Left lobe of liver (tissue), 2 donors: ENCODE results near the gene MAPK8IP2. TPM values are rescaled to one million over a fixed set of nuclear protein-coding genes. Genes with fewer than 3 reads are reported as not detected.

Source experiments
- ATAC-seq: fragments of 200-7000 bp; cut with Tn5 transposase; one replicate; pipeline ENCODE4 v1.9.1; 2020; ENCODE audit warnings: mild to moderate bottlenecking, moderate library complexity
- DNase-seq: peaks from one replicate; pipeline ENCODE4 v3.0.0-alpha.2; 2020; ENCODE audit warnings: low spot score
- total RNA-seq: library from RNA; stranded (reverse); gene quantifications from one replicate; pipeline ENCODE4 v1.2.1, GENCODE V29; 2021
- donor health status: DM: no; HTN: no; CAD: no; lungs with moderate emphysema.
- donor health status: DM: no; HTN: yes; CAD: no.

Gene MAPK8IP2
- total RNA-seq, 1 donor from 2014 or later: 0.53 TPM

DNA sequence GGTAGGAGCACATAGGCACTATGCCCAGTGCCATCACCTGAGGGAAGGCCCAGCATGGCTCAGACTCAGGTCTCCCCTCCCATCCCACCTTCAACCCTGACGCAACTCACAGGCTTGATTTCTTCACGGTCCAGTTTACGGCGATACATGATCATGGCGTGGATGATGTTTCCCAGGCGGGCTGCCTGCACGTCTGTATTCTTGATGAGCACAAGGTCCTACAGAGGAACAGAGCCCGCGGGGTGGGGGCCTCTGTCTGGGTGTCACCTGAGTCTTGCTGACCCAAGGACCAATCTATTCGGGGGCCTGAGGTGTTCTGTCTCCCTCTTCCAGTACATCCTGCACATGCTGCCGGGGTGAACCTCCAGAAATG is 26.2 kb upstream of the MAPK8IP2 start:
- ATAC-seq (no peak), DNase-seq (no peak)

DNA sequence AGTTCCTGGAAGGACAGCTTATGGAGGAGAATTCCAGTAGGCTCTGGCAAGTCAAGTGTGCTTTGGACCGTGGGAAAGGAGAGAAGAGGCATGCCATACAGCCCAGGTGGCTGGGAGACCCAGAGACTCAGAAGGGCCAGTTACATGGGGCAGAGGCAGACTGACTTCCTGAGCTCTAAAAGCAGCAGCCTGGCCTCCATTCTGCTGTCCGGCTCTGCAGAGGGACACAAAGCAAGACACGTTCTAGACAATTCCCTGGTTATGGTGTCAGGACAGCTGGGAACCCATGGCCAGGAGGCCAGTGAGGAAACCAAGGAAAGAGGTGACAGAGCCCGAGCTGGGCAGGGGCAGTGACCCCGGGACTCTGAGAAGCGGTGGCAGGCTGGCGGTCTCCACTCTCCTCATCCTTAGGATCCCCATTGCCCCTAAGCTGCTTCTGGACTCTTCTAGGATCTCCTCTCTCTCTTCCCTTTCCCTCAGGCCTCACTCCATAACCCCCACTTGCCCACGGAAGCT is 25.1 kb upstream of the MAPK8IP2 start:
- no peak for ATAC-seq
- DNase-seq: no peak

- ATAC-seq (peak; percentile 52), DNase-seq (no peak)
These were observed 24.5 kb upstream of the MAPK8IP2 start for GRCh38 chr22:50576070-50576469.

- DNase-seq (no peak), ATAC-seq (no peak)
These were observed 23.5 kb upstream of the MAPK8IP2 start for GRCh38 chr22:50576806-50577696.

DNA sequence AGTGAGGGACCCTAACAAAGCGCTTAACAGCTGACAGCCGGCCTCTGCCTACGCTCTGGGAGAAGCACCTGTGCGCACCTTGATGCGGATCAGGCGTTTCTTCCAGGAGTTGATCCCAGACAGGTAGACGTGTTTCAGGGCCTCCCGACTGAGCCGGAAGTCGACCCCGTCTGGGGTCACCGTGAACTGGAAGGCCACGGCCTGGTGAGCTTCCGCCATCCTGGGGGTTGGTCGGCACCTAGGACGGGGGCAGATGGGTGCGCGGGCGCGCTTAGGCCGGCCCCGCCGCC is 23.0 kb upstream of the MAPK8IP2 start:
- ATAC-seq (no peak), DNase-seq (no peak)

DNA sequence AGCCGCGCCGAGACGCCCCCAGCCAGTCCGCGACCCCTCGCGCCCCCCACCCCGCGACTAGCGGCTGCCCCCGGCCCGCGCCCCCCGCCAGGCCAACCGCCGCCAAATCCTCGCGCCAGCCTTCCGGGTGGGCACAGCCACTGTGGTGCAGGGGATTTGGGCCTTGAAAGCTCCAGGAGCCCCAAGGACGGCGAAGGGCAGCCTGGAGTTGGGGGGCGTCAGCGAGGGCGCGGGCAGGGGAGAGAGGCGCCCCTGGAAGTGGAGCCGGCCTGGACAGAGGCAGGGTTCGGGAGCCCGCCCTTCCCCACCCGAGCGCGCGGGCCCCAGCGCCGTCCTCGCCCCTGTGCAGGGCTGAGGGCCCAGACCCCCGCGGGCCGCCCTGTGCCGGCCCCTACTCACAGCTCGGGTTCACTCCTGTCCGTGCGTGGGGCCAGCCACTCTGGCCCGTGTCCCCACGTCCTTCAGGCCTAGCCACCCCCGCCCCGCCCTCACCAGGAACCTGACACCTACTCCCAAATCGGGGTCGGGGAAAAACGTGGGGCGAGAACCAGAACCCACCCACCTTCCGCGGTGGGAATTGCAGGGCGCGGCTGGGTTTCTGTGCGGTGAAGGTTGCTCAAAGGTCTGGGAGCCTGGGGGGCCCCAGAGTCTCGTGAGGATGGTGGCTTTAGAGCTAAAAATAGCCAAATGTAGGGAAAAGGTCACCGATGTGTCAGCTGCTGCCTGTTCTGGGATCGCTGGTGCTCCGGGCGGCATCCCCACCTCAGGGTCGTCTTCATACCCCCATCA is 22.4 kb upstream of the MAPK8IP2 start, which contains the start of gene CPT1B:
Gene CPT1B (minus strand): TSS at position 441 of the 789 bp plus-strand sequence. CDS start 512 bp downstream, outside the sequence.
- DNase-seq: no peak
- ATAC-seq: no peak

DNA sequence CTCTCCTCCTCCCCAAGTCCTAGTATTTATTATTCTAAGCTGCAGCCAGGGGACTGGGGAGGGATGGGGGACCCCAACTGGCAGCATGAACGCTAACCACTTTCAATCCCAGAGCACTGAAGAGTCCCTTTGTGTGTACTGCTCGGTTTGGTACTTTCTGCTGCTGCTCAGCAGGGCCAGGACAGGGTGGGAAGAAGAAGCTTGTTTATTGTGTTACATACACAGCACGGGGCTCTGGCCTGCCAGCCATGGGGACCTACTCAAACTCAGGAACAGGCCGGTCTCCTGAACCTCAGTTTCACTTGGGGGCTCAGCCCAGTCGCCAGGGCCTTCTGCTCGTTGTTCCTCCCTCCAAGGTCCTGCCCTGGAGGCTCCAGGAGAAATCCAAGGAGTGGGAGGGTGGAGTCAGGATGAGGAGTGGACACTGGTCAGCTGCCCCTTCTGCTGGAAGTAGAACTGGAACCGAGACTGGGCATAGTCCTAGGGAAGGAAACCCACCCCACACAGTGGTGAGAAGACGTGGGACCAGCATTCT is 21.8 kb upstream of the MAPK8IP2 start:
- DNase-seq: no peak
- no peak for ATAC-seq

- no peak for ATAC-seq
- no peak for DNase-seq
These were observed 20.8 kb upstream of the MAPK8IP2 start for GRCh38 chr22:50579752-50580151.

DNA sequence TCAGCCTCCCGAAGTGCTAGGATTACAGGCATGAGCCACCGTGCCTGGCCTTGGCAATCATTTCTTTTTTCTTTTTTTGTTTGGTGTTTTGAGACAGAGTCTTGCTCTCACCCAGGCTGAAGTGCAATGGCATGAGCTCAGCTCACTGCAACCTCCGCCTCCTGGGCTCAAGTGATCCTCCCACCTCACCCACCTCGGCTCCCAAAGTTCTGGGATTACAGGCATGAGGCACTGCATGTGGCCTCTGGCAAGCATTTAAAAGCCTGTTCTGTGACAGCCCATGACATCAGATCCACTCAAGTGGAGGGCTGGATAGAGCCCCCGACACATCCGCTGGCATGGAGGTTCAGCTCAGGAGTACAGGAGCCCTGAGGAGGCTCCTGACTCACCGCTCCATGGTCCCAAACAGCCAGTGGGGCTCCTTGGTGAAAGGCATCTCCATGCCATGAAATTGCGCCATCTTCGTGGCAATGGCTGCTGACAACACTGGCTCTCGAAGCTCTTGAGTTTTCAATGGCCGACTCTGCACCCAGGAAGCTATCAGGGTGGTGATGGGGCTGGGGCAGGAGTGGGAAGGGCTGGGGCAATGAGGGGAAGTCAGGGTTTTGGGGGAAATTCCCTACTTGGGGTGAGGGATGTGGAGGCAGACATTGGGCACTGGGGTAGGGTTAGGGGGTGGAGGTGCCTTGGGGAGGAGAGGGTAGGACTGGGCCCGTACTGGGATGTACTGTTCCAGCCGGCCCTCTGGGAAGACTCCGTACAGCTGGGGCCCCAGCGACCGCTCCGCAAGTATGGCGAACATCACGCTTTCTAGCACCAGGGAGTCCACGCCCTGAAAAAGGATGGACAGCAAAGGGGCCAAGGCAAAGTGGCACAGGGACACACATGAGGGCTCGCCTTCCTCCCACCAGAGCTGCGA is 19.3 kb upstream of the MAPK8IP2 start:
- ATAC-seq (no peak), DNase-seq (no peak)

DNA sequence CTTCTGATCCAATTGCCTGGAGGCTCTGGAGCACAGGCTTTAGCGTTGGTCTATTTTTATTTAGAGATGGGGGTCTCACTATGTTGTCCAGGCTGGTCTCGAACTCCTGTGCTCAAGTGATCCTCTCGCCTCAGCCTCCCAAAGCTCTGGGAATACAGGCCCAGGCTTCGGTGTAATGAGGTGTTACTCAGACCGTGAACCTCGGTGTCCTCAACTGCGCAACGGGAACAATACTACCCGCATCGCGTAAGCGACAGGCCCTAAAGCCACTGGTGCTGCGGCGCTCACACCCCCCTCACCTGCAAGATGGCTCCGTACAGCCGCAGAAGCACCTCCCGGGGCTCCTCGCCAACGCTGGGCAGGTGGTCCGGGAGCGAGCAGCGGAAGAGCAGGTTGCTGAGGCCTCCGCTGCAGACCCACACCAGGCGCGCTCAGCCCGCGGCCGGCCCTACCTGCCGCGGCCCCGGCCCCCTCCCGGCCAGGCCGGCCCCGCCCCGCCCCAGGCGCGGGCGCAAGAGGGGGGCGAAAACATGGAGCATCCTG is 18.6 kb upstream of the MAPK8IP2 start:
- DNase-seq (no peak), ATAC-seq (no peak)

GRCh38 chr22:50582493-50583293 is 17.9 kb upstream of the MAPK8IP2 start, which contains the start of gene CHKB:
CHKB (minus strand) TSS chr22:50582849; CDS start chr22:50582781, 68 bp downstream.
- ATAC-seq (peak; percentile 93), DNase-seq (peak; percentile 99)

- peak; percentile 33 for ATAC-seq
- no peak for DNase-seq
These were observed 17.2 kb upstream of the MAPK8IP2 start for GRCh38 chr22:50583294-50583861.

GRCh38 chr22:50584106-50585096 is 16.2 kb upstream of the MAPK8IP2 start:
- DNase-seq (no peak), ATAC-seq (no peak)

GRCh38 chr22:50585238-50585637 is 15.4 kb upstream of the MAPK8IP2 start:
- no peak for ATAC-seq

GRCh38 chr22:50585781-50586180 is 14.8 kb upstream of the MAPK8IP2 start:
- ATAC-seq: no peak
- no peak for DNase-seq

More at GRCh38 chr22:50585238-50585637, 15.4 kb upstream of the MAPK8IP2 start:
- DNase-seq: no peak

GRCh38 chr22:50586416-50586815 is 14.2 kb upstream of the MAPK8IP2 start:
- DNase-seq (no peak), ATAC-seq (no peak)

GRCh38 chr22:50587407-50587806 is 13.2 kb upstream of the MAPK8IP2 start:
- DNase-seq: no peak
- no peak for ATAC-seq

DNA sequence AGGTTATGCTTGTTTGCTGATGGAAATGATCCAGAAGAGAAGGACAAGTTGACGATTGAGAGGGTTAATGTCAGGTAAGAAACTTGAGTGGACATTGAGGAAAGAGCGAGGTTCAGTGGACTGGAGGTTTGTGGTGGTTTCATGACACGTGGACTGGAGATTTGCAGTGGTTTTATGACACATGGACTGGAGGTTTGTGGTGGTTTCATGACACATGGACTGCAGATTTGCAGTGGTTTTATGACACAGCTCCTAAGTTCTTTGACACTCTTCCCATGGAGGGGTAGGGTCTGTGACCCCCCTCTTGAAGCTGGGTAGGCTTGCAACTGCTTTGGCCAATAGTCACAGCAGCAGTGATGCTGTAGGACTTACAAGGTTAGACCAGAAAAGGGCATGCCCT is 5.4 kb upstream of the MAPK8IP2 start:
- DNase-seq (no peak), ATAC-seq (no peak)
